ENCODE data around the gene AMDHD2.

The AMDHD2 gene

GRCh38 chr16:2520097-2520783 lies at the start of gene AMDHD2:
AMDHD2 (plus strand) TSS chr16:2520371; CDS start chr16:2520459, 88 bp downstream.
- no peak within 1 kb of the TSS for H3K27ac ChIP-seq (ENCODE audit: low read length)
- no peaks in the 10 kb centered on the region for H3K9me3 ChIP-seq (ENCODE audit: control insufficient read depth, low read depth, low read length)
- peaks cover 9% of the 10 kb centered on the region for H3K36me3 ChIP-seq (ENCODE audit: control insufficient read depth, low read depth, low read length)

DNA sequence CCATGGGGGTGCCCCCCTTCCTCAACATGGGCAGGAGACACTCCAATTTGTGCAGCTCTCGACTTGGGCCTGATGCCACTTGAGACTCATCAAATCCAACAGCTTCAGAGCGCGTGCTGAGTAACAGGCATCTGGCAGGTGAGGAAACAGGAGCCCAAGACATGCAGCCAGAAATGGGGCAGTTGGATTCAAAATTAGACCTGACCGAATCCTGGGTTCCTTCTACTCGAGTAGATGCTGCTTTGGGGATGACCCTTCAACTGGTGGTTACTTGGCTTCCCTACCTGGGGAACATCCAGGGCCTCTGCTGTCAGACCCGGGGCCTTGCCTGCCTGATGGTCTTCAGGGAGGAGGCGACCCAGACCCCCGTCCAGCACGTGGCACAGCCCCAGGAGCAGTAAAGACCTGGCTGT lies 49.6 kb upstream of the AMDHD2 start:
- Histone ChIP-seq H3K4me1 (ENCODE audit: control insufficient read depth, low read depth, low read length) (peaks cover 9% of the 10 kb centered on the region), H3K36me3 (ENCODE audit: control insufficient read depth, low read depth, low read length) (no peaks in the 10 kb centered on the region), H3K27me3 (ENCODE audit: control insufficient read depth, insufficient read depth, low read length) (peaks cover 64% of the 10 kb centered on the region), H3K9ac (ENCODE audit: low read length) (no peak overlapping the region), H3K27ac (ENCODE audit: low read length) (no peak overlapping the region), H3K9me3 (ENCODE audit: control insufficient read depth, low read depth, low read length) (no peaks in the 10 kb centered on the region), H3K4me3 (ENCODE audit: low read length) (peak overlapping the region; percentile 27)

More at GRCh38 chr16:2520097-2520783, at the start of gene AMDHD2:
- H3K4me3 ChIP-seq (ENCODE audit: low read length), result peak within 1 kb of the TSS; percentile 69
- H3K4me1 ChIP-seq (ENCODE audit: control insufficient read depth, low read depth, low read length), result peaks cover 6% of the 10 kb centered on the region
- no peaks in the 10 kb centered on the region for H3K27me3 ChIP-seq (ENCODE audit: control insufficient read depth, insufficient read depth, low read length)
- H3K9ac ChIP-seq (ENCODE audit: low read length), result peak within 1 kb of the TSS; percentile 66

DNA sequence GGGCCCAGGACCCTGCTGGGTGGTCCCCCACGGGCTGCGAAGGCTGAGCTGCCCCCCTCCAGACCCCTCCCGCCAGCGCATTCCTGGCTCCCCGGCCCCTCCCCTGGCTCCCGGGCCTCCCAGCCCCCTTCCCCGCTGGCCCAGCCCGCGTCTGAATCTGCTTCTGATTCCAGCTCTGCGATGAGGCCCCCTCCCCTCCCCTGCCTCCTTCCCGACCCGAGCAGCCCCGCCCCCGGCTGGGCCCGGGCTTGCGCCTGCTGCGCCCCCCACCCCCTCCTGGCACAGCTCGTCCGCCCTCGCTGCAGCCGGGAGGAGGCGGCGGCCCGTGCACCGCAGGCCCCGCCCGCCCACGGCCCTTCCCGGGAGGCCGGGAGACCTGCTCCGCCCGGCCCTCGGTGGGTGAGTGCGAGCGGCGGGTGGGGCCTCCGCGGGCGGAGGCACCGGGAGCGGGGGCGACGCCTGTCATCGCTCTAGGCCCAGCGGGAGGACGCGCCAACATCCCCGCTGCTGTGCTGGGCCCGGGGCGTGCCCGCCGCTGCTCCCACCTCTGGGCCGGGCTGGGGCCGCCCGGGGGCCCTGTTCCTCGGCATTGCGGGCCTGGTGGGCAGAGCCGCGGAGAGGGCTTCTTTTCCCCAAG lies 49.0 kb upstream of the AMDHD2 start, which contains the start of gene NTN3:
Gene NTN3 (plus strand): TSS at position 282 of the 637 bp plus-strand sequence. CDS start 405 bp downstream, outside the sequence.
- Histone ChIP-seq H3K4me1 (ENCODE audit: control insufficient read depth, low read depth, low read length) (peaks cover 9% of the 10 kb centered on the region), H3K9ac (ENCODE audit: low read length) (no peak within 1 kb of the TSS), H3K4me3 (ENCODE audit: low read length) (peak within 1 kb of the TSS; percentile 27), H3K27me3 (ENCODE audit: control insufficient read depth, insufficient read depth, low read length) (peaks cover 70% of the 10 kb centered on the region), H3K27ac (ENCODE audit: low read length) (no peak within 1 kb of the TSS), H3K9me3 (ENCODE audit: control insufficient read depth, low read depth, low read length) (no peaks in the 10 kb centered on the region), H3K36me3 (ENCODE audit: control insufficient read depth, low read depth, low read length) (no peaks in the 10 kb centered on the region)

GRCh38 chr16:2471653-2472487 lies 48.3 kb upstream of the AMDHD2 start:
- Histone ChIP-seq H3K27ac (ENCODE audit: low read length) (no peak overlapping the region), H3K9me3 (ENCODE audit: control insufficient read depth, low read depth, low read length) (no peaks in the 10 kb centered on the region), H3K4me1 (ENCODE audit: control insufficient read depth, low read depth, low read length) (peaks cover 9% of the 10 kb centered on the region), H3K36me3 (ENCODE audit: control insufficient read depth, low read depth, low read length) (no peaks in the 10 kb centered on the region), H3K27me3 (ENCODE audit: control insufficient read depth, insufficient read depth, low read length) (peaks cover 77% of the 10 kb centered on the region), H3K9ac (ENCODE audit: low read length) (no peak overlapping the region), H3K4me3 (ENCODE audit: low read length) (peak overlapping the region; percentile 27)

DNA sequence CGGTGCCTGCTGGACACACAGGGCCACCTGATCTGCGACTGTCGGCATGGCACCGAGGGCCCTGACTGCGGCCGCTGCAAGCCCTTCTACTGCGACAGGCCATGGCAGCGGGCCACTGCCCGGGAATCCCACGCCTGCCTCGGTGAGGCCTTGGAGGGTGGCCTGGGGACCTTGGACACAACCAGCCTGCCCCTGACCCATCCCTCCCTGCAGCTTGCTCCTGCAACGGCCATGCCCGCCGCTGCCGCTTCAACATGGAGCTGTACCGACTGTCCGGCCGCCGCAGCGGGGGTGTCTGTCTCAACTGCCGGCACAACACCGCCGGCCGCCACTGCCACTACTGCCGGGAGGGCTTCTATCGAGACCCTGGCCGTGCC lies 47.7 kb upstream of the AMDHD2 start:
- Histone ChIP-seq H3K36me3 (ENCODE audit: control insufficient read depth, low read depth, low read length) (no peaks in the 10 kb centered on the region), H3K9ac (ENCODE audit: low read length) (no peak overlapping the region)

DNA sequence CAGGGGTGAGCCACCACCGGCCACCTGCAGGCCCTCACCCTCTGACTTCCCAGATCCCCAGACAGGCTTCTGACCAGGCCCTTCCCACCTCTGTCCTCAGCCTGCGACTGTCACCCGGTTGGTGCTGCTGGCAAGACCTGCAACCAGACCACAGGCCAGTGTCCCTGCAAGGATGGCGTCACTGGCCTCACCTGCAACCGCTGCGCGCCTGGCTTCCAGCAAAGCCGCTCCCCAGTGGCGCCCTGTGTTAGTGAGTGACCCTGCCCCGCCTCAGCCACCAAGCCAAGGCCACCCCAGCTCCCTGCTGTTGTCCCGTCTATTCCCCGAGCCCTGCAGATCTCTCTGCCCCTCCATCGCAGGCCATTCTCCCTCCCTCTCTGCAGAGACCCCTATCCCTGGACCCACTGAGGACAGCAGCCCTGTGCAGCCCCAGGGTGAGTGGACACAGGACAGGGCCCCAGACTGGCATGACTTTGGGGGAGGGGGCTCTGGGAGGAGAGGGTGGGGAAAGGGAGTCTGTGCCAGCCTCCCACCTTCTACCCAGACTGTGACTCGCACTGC lies 47.2 kb upstream of the AMDHD2 start:
- Histone ChIP-seq H3K4me1 (ENCODE audit: control insufficient read depth, low read depth, low read length) (peaks cover 9% of the 10 kb centered on the region), H3K9me3 (ENCODE audit: control insufficient read depth, low read depth, low read length) (no peaks in the 10 kb centered on the region), H3K36me3 (ENCODE audit: control insufficient read depth, low read depth, low read length) (no peaks in the 10 kb centered on the region), H3K4me3 (ENCODE audit: low read length) (no peak overlapping the region), H3K27ac (ENCODE audit: low read length) (no peak overlapping the region), H3K27me3 (ENCODE audit: control insufficient read depth, insufficient read depth, low read length) (peaks cover 79% of the 10 kb centered on the region), H3K9ac (ENCODE audit: low read length) (no peak overlapping the region)

More for the DNA sequence above, 47.7 kb upstream of the AMDHD2 start:
- no peaks in the 10 kb centered on the region for H3K9me3 ChIP-seq (ENCODE audit: control insufficient read depth, low read depth, low read length)
- H3K27me3 ChIP-seq (ENCODE audit: control insufficient read depth, insufficient read depth, low read length), result peaks cover 79% of the 10 kb centered on the region
- H3K27ac ChIP-seq (ENCODE audit: low read length), result no peak overlapping the region
- no peak overlapping the region for H3K4me3 ChIP-seq (ENCODE audit: low read length)
- peaks cover 9% of the 10 kb centered on the region for H3K4me1 ChIP-seq (ENCODE audit: control insufficient read depth, low read depth, low read length)

GRCh38 chr16:2473446-2473926 lies 46.7 kb upstream of the AMDHD2 start:
- H3K4me3 ChIP-seq (ENCODE audit: low read length), result no peak overlapping the region
- no peaks in the 10 kb centered on the region for H3K36me3 ChIP-seq (ENCODE audit: control insufficient read depth, low read depth, low read length)
- H3K27me3 ChIP-seq (ENCODE audit: control insufficient read depth, insufficient read depth, low read length), result peaks cover 76% of the 10 kb centered on the region
- H3K4me1 ChIP-seq (ENCODE audit: control insufficient read depth, low read depth, low read length), result peaks cover 9% of the 10 kb centered on the region
- no peak overlapping the region for H3K9ac ChIP-seq (ENCODE audit: low read length)
- no peaks in the 10 kb centered on the region for H3K9me3 ChIP-seq (ENCODE audit: control insufficient read depth, low read depth, low read length)
- no peak overlapping the region for H3K27ac ChIP-seq (ENCODE audit: low read length)

DNA sequence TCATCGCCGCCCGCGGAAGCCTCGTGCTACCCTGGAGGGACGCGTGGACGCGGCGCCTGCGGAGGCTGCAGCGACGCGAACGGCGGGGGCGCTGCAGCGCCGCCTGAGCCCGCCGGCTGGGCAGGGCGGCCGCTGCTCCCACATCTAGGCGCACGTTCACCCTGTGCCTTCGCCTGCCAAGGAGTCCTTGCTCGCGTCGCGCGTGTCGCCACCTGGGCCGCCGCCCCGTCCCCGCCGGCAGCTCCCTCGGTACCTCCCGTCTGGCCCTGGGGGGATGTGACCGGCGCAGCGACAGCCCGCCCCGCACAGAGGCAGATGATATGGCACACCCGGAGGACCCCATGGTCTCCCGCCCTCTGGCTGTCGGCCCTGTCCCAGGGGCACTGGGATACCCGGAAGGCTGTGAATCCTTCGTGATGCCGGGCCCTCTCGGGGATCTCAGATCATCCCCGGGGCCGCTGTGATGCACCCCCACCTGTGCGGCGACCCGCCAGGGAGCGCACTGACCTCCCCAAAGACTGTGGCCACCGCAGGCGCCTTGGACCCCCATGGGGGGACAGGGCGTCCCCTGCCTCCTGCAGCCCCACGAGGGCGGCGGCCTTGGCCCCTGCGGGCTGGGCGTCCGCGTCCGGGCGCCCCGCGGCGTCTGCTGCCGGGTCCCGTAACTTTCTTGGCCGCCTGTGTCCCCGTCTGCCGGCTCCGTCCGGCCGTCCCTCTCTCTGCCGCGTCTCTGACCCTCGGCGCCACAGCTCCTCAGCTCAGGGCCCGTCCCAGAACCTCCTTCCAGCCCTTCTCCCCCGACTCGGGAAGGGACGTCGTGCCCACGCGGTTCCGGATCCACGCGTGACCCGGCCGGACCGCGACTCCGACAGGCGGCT lies 45.9 kb upstream of the AMDHD2 start:
- no peaks in the 10 kb centered on the region for H3K9me3 ChIP-seq (ENCODE audit: control insufficient read depth, low read depth, low read length)
- no peak overlapping the region for H3K27ac ChIP-seq (ENCODE audit: low read length)
- H3K4me3 ChIP-seq (ENCODE audit: low read length), result peak overlapping the region; percentile 68
- peaks cover 68% of the 10 kb centered on the region for H3K27me3 ChIP-seq (ENCODE audit: control insufficient read depth, insufficient read depth, low read length)
- no peak overlapping the region for H3K9ac ChIP-seq (ENCODE audit: low read length)
- H3K36me3 ChIP-seq (ENCODE audit: control insufficient read depth, low read depth, low read length), result no peaks in the 10 kb centered on the region
- peaks cover 4% of the 10 kb centered on the region for H3K4me1 ChIP-seq (ENCODE audit: control insufficient read depth, low read depth, low read length)

DNA sequence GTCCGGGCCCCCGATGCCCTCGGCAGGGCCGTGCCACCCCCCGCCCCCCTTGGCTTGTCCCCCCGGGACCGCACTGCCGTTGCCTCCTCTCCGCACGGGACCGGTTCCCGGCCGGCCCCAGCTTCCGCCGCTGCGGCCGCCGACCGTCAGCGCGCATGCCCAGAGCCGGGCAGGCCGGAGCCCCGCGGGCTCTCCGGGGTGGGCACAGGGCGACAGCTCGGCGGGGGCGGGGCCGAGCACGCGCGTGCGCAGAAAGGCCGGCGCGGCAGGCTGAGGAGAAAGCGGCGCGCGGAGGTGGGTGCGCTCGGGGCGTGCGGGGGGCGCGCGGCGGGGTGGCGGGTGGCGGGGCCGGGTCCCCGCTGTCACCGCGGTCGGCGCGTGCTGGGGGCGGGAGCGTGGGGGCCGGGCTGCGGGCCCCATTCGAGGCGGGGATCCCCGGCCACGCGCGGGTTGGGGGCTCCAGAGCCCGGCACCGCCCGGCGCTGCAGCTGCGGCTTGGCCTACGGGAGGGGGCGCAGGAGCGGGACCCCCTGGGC lies 45.2 kb upstream of the AMDHD2 start, which contains the start of gene TBC1D24:
Gene TBC1D24 (plus strand): TSS at position 251 of the 536 bp plus-strand sequence. CDS start 21,022 bp downstream, outside the sequence.
- Histone ChIP-seq H3K27ac (ENCODE audit: low read length) (no peak within 1 kb of the TSS), H3K36me3 (ENCODE audit: control insufficient read depth, low read depth, low read length) (no peaks in the 10 kb centered on the region), H3K9ac (ENCODE audit: low read length) (no peak within 1 kb of the TSS), H3K9me3 (ENCODE audit: control insufficient read depth, low read depth, low read length) (no peaks in the 10 kb centered on the region), H3K4me3 (ENCODE audit: low read length) (peak within 1 kb of the TSS; percentile 68), H3K27me3 (ENCODE audit: control insufficient read depth, insufficient read depth, low read length) (peaks cover 61% of the 10 kb centered on the region), H3K4me1 (ENCODE audit: control insufficient read depth, low read depth, low read length) (peaks cover 4% of the 10 kb centered on the region)

All from iPS-18a (cell line).